ENCODE data around the gene POLN. TPM values are rescaled to one million over a fixed set of nuclear protein-coding genes. Genes with fewer than 3 reads are reported as not detected.
A peak's percentile ranks its signal among the peaks of the same experiment; 100 is the strongest.

POLN gene
- total RNA-seq, 1 experiment from 2014 or later: 3.5 TPM

DNA sequence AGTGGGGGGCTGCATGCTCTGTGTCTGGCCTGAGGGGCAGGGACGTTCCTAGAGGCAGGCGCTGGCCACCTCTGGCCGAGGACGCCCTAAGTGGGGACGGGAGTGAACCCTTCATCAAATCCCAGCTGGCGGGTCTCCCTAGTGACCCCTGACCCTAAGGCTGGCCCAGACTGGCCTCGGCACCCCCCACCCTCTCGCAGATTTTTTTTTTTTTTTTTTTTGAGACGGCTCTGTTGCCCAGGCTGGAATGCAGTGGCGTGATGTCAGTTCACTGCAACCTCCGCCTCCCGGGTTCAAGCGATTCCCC, 21.0 kb upstream of the POLN start (continued):
- TF ChIP-seq, protein P1, sequence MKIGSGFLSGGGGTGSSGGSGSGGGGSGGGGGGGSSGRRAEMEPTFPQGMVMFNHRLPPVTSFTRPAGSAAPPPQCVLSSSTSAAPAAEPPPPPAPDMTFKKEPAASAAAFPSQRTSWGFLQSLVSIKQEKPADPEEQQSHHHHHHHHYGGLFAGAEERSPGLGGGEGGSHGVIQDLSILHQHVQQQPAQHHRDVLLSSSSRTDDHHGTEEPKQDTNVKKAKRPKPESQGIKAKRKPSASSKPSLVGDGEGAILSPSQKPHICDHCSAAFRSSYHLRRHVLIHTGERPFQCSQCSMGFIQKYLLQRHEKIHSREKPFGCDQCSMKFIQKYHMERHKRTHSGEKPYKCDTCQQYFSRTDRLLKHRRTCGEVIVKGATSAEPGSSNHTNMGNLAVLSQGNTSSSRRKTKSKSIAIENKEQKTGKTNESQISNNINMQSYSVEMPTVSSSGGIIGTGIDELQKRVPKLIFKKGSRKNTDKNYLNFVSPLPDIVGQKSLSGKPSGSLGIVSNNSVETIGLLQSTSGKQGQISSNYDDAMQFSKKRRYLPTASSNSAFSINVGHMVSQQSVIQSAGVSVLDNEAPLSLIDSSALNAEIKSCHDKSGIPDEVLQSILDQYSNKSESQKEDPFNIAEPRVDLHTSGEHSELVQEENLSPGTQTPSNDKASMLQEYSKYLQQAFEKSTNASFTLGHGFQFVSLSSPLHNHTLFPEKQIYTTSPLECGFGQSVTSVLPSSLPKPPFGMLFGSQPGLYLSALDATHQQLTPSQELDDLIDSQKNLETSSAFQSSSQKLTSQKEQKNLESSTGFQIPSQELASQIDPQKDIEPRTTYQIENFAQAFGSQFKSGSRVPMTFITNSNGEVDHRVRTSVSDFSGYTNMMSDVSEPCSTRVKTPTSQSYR (CRISPR knock-in tag; IDR thresholded peaks at IDR 0.05): no peak
- TF ChIP-seq GABPB1 (CRISPR knock-in tag; IDR thresholded peaks at IDR 0.05): no peak
- TF ChIP-seq ZBTB21 (CRISPR knock-in tag; IDR thresholded peaks at IDR 0.05; ENCODE audit: borderline replicate concordance): no peak
- TF ChIP-seq, protein P2, sequence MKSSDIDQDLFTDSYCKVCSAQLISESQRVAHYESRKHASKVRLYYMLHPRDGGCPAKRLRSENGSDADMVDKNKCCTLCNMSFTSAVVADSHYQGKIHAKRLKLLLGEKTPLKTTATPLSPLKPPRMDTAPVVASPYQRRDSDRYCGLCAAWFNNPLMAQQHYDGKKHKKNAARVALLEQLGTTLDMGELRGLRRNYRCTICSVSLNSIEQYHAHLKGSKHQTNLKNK (CRISPR knock-in tag; IDR thresholded peaks at IDR 0.05): no peak
- TF ChIP-seq ZNF423 (CRISPR knock-in tag; IDR thresholded peaks at IDR 0.05): no peak
- TF ChIP-seq, protein P3, sequence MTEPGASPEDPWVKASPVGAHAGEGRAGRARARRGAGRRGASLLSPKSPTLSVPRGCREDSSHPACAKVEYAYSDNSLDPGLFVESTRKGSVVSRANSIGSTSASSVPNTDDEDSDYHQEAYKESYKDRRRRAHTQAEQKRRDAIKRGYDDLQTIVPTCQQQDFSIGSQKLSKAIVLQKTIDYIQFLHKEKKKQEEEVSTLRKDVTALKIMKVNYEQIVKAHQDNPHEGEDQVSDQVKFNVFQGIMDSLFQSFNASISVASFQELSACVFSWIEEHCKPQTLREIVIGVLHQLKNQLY (CRISPR knock-in tag; IDR thresholded peaks at IDR 0.05): no peak

DNA sequence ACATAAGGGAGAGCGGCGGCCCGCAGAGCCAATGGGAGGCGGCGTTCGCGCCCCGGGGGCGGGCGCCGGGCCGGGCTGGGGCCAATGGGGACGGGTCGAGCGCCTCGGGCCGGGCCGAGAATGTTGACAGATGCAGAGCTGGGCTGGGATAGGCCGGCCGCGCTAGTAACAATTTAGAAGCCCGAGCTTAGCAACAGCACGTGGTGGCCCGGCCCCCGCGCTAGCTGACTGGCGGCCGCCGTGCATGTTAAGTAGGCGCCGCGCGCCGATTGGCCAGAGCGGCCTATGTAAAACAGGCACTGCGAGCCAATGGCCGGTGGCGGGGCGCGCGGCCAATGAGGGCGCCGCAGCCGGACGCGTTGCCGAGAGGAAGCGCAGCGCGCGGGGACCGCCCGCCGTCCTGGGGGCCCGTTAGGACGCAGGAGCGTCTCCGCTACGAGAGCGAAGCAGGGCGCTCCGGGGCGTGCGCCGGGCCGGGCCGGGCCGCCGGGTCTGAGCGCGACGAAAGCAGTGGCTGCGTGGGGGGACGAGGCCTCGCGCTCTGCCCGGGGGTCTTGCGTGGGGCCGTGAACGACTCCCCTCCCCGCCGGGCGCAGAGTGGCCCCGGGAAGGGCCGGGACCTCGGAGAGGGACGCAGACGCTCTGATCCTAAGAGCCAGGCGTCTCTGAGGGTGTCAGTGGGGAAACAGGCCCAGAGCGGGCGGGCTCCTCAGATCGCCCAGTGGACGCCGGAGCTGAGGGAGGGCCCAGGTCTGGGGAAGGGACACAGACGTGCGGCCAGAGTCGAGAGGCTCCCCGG, 20.4 kb upstream of the POLN start:
- H3K36me3 Mint-ChIP-seq: no peaks in the 10 kb centered on the region
- no peak overlapping the region for H3K27ac Mint-ChIP-seq
- no peaks in the 10 kb centered on the region for H3K9me3 Mint-ChIP-seq
- H3K27me3 Mint-ChIP-seq (ENCODE audit: low read depth): peaks cover 7% of the 10 kb centered on the region
- ChIA-PET CTCF (interaction anchor here (0.6 to 3.6 kb wide), 5 partner anchors 20 to 953 kb away, joined by 3 to 19 read pairs (median 4); partner anchors contain the start of genes HAUS3 and POLN), POLR2A (interaction anchor here (0.9 to 1.0 kb wide), 3 partner anchors 20 to 157 kb away, joined by 3 to 4 read pairs (median 3); partner anchors contain the start of genes CFAP99, HAUS3 and POLN)
- ATAC-seq: peak; percentile 93
- peak overlapping the region; percentile 62 for H3K4me3 Mint-ChIP-seq
- DNase-seq (ENCODE audit: low spot score): peak; percentile 98
- H3K4me1 Mint-ChIP-seq: no peaks in the 10 kb centered on the region
- TF ChIP-seq, protein P4, sequence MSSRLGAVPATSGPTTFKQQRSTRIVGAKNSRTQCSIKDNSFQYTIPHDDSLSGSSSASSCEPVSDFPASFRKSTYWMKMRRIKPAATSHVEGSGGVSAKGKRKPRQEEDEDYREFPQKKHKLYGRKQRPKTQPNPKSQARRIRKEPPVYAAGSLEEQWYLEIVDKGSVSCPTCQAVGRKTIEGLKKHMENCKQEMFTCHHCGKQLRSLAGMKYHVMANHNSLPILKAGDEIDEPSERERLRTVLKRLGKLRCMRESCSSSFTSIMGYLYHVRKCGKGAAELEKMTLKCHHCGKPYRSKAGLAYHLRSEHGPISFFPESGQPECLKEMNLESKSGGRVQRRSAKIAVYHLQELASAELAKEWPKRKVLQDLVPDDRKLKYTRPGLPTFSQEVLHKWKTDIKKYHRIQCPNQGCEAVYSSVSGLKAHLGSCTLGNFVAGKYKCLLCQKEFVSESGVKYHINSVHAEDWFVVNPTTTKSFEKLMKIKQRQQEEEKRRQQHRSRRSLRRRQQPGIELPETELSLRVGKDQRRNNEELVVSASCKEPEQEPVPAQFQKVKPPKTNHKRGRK (CRISPR knock-in tag; IDR thresholded peaks at IDR 0.05; ENCODE audit: borderline replicate concordance): no peak
- TF ChIP-seq JAZF1 (CRISPR knock-in tag; IDR thresholded peaks at IDR 0.05) (no peak), TEAD1 (CRISPR knock-in tag; IDR thresholded peaks at IDR 0.05) (0 out of 2 replicates have a peak, but pooled peaks have one; percentile 71), EMX1 (CRISPR knock-in tag; IDR thresholded peaks at IDR 0.05) (no peak), PRRX2 (CRISPR knock-in tag; IDR thresholded peaks at IDR 0.05) (no peak), NR3C1 (CRISPR knock-in tag; conservative IDR thresholded peaks at IDR 0.05; ENCODE audit: low read depth) (no peak), ZNF232 (CRISPR knock-in tag; IDR thresholded peaks at IDR 0.05) (no peak), OVOL2 (CRISPR knock-in tag; IDR thresholded peaks at IDR 0.05; ENCODE audit: borderline replicate concordance) (no peak), SMAD3 (CRISPR knock-in tag; IDR thresholded peaks at IDR 0.05; ENCODE audit: borderline replicate concordance) (no peak), RELA (CRISPR knock-in tag; IDR thresholded peaks at IDR 0.05; ENCODE audit: borderline replicate concordance) (0 out of 2 replicates have a peak, but pooled peaks have one; percentile 59)
- TF ChIP-seq, protein P5, sequence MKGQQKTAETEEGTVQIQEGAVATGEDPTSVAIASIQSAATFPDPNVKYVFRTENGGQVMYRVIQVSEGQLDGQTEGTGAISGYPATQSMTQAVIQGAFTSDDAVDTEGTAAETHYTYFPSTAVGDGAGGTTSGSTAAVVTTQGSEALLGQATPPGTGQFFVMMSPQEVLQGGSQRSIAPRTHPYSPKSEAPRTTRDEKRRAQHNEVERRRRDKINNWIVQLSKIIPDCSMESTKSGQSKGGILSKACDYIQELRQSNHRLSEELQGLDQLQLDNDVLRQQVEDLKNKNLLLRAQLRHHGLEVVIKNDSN (CRISPR knock-in tag; IDR thresholded peaks at IDR 0.05): peak; percentile 78
- TF ChIP-seq, protein P6, sequence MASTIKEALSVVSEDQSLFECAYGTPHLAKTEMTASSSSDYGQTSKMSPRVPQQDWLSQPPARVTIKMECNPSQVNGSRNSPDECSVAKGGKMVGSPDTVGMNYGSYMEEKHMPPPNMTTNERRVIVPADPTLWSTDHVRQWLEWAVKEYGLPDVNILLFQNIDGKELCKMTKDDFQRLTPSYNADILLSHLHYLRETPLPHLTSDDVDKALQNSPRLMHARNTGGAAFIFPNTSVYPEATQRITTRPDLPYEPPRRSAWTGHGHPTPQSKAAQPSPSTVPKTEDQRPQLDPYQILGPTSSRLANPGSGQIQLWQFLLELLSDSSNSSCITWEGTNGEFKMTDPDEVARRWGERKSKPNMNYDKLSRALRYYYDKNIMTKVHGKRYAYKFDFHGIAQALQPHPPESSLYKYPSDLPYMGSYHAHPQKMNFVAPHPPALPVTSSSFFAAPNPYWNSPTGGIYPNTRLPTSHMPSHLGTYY (CRISPR knock-in tag; IDR thresholded peaks at IDR 0.05): no peak
- TF ChIP-seq, protein P7, sequence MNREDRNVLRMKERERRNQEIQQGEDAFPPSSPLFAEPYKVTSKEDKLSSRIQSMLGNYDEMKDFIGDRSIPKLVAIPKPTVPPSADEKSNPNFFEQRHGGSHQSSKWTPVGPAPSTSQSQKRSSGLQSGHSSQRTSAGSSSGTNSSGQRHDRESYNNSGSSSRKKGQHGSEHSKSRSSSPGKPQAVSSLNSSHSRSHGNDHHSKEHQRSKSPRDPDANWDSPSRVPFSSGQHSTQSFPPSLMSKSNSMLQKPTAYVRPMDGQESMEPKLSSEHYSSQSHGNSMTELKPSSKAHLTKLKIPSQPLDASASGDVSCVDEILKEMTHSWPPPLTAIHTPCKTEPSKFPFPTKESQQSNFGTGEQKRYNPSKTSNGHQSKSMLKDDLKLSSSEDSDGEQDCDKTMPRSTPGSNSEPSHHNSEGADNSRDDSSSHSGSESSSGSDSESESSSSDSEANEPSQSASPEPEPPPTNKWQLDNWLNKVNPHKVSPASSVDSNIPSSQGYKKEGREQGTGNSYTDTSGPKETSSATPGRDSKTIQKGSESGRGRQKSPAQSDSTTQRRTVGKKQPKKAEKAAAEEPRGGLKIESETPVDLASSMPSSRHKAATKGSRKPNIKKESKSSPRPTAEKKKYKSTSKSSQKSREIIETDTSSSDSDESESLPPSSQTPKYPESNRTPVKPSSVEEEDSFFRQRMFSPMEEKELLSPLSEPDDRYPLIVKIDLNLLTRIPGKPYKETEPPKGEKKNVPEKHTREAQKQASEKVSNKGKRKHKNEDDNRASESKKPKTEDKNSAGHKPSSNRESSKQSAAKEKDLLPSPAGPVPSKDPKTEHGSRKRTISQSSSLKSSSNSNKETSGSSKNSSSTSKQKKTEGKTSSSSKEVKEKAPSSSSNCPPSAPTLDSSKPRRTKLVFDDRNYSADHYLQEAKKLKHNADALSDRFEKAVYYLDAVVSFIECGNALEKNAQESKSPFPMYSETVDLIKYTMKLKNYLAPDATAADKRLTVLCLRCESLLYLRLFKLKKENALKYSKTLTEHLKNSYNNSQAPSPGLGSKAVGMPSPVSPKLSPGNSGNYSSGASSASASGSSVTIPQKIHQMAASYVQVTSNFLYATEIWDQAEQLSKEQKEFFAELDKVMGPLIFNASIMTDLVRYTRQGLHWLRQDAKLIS (CRISPR knock-in tag; IDR thresholded peaks at IDR 0.05; ENCODE audit: borderline replicate concordance): no peak
- TF ChIP-seq, protein P3 (CRISPR knock-in tag; IDR thresholded peaks at IDR 0.05): no peak
- TF ChIP-seq, protein P1 (CRISPR knock-in tag; IDR thresholded peaks at IDR 0.05): no peak

All from WTC11 (cell line).